ENCODE results near the gene RPL35A.

The RPL35A gene

GRCh38 chr3:197983076-197983475 is 33.1 kb downstream of the RPL35A start:
- no peak for TF ChIP-seq CTCF (IDR thresholded peaks at IDR 0.05; ENCODE audit: borderline replicate concordance, insufficient read depth, low read depth, low read length)
- no peak overlapping the region for H3K4me3 ChIP-seq (ENCODE audit: low read depth, low read length)

DNA sequence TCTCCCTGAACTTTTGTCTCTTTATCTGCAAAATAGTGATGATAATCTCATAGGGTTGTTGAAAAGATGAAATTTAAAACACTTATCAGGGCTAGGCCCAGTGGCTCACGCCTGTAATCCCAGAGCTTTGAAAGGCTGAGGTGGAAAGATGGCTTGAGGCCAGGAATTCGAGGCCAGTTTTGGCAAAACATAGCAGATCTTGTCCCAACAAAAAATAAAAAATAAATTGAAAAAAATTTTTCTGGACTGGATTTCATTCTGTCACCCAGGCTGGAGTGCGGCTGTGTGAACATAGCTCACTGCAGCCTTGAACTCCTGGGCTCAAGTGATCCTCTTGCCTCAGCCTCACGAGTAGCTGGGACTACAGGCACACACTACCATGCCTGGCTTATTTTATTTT is 39.7 kb downstream of the RPL35A start:
- TF ChIP-seq CTCF (IDR thresholded peaks at IDR 0.05; ENCODE audit: borderline replicate concordance, insufficient read depth, low read depth, low read length) = no peak
- no peak overlapping the region for H3K4me3 ChIP-seq (ENCODE audit: low read depth, low read length)

GRCh38 chr3:197994736-197995135 is 44.7 kb downstream of the RPL35A start:
- no peak overlapping the region for H3K4me3 ChIP-seq (ENCODE audit: low read depth, low read length)
- no peak for TF ChIP-seq CTCF (IDR thresholded peaks at IDR 0.05; ENCODE audit: borderline replicate concordance, insufficient read depth, low read depth, low read length)

DNA sequence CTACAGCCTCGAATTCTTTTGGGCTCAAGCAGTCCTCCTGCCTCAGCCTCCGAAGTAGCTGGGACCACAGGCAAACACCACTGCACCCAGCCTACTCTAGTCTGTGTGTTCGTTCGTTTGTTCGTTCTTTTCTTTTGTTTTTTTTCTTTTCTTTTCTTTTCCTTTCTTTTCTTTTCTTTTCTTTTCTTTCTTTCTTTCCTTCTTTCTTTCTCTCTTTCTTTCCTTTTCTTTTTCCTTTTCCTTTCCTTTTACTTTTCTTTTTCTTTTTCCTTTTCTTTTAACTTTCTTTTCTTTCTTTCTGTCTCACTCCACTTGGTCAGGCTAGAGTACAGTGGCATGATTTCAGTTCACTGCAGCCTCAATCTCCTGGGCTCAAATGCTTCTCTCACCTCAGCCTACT is 46.9 kb downstream of the RPL35A start:
- no peak for TF ChIP-seq CTCF (IDR thresholded peaks at IDR 0.05; ENCODE audit: borderline replicate concordance, insufficient read depth, low read depth, low read length)
- H3K4me3 ChIP-seq (ENCODE audit: low read depth, low read length) = no peak overlapping the region

DNA sequence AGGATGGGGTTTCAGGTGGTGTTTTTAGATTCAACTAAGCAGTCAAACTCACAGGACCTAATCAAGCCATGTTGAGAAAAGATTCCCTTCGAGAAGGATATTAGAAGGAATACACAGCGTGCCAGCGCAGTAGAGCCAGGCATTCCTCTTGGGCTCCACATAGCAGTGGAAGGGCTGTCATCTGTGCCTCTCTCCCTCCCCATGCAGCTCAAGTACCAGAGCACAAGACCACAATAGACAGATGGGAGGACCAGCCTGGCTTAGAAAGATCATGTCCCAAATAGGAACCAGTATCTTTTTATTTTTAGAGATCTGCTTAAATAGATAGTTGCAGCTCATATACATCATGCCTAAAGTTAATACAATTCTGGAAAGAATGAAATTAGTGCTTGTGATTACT is 47.9 kb downstream of the RPL35A start:
- no peak for TF ChIP-seq CTCF (IDR thresholded peaks at IDR 0.05; ENCODE audit: borderline replicate concordance, insufficient read depth, low read depth, low read length)
- no peak overlapping the region for H3K4me3 ChIP-seq (ENCODE audit: low read depth, low read length)
